Neuronal stem cell (in vitro differentiated cells): ENCODE data around the gene DOCK11.

ENCODE experiments used
- DNase-seq: peaks from one replicate; pipeline ENCODE4 v3.0.0-alpha.2; 2013; ENCODE audit warnings: low spot score
- H2AFZ ChIP-seq: one replicate; pipeline ENCODE4 v1.6.1; 2013; ENCODE audit warnings: mild to moderate bottlenecking, low read length, inconsistent platforms
- H2AK5ac ChIP-seq: 2 replicates; pipeline ENCODE4 v1.6.1; 2013; ENCODE audit warnings: low read depth, mild to moderate bottlenecking, inconsistent platforms, low read length, moderate library complexity, mixed read lengths
- H2BK120ac ChIP-seq: 2 replicates; pipeline ENCODE4 v1.6.1; 2013; ENCODE audit warnings: low read depth, mild to moderate bottlenecking, inconsistent platforms, low read length, moderate library complexity, mixed read lengths
- H2BK12ac ChIP-seq: one replicate; pipeline ENCODE4 v1.6.1; 2013; ENCODE audit warnings: low read length, inconsistent platforms
- H2BK15ac ChIP-seq: 2 replicates; pipeline ENCODE4 v1.6.1; 2013; ENCODE audit warnings: mild to moderate bottlenecking, low read length, inconsistent platforms, mixed read lengths
- H2BK5ac ChIP-seq: one replicate; pipeline ENCODE4 v1.6.1; 2013; ENCODE audit warnings: inconsistent platforms, mild to moderate bottlenecking, low read length, moderate library complexity
- H3K14ac ChIP-seq: one replicate; pipeline ENCODE4 v1.6.1; 2013; ENCODE audit warnings: low read length, inconsistent platforms
- H3K18ac ChIP-seq: 2 replicates; pipeline ENCODE4 v1.6.1; 2013; ENCODE audit warnings: low read length, inconsistent platforms
- H3K23ac ChIP-seq: 2 replicates; pipeline ENCODE4 v1.6.1; 2013; ENCODE audit warnings: low read depth, mild to moderate bottlenecking, mixed read lengths, low read length, inconsistent platforms; ENCODE audit not compliant: poor library complexity
- H3K27ac ChIP-seq: replicated peaks from 3 replicates; pipeline ENCODE4 v1.5.1; 2013; ENCODE audit warnings: low read length, inconsistent platforms
- H3K27me3 ChIP-seq, 3 experiments: 2 replicates each; pipeline ENCODE4 v1.6.1; 2013; ENCODE audit warnings: low read length in 3 of 3, mild to moderate bottlenecking in 2 of 3, inconsistent platforms in 1 of 3, low read depth in 1 of 3, mixed read lengths in 1 of 3, moderate library complexity in 1 of 3; ENCODE audit not compliant: control insufficient read depth in 3 of 3, insufficient read depth in 3 of 3
- H3K36me3 ChIP-seq, 2 donors: replicated peaks in 1 of 2; 2 replicates each; pipeline ENCODE4 v1.6.1; 2013; ENCODE audit warnings: low read length in 2 of 2; ENCODE audit not compliant: control insufficient read depth in 2 of 2, insufficient read depth in 2 of 2
- H3K4ac ChIP-seq: 2 replicates; pipeline ENCODE4 v1.6.1; 2013; ENCODE audit warnings: inconsistent platforms, mild to moderate bottlenecking, low read length, moderate library complexity
- H3K4me1 ChIP-seq, 2 donors: 1 replicate in 1 of 2; 2 replicates in 1 of 2; pipeline ENCODE4 v1.6.1; 2013; ENCODE audit warnings: low read length in 2 of 2, low read depth in 1 of 2; ENCODE audit not compliant: control insufficient read depth in 2 of 2, insufficient read depth in 1 of 2
- H3K4me2 ChIP-seq: one replicate; pipeline ENCODE4 v1.6.1; 2013; ENCODE audit warnings: mild to moderate bottlenecking, low read length, inconsistent platforms; ENCODE audit not compliant: insufficient read depth, poor library complexity, severe bottlenecking
- H3K4me3 ChIP-seq, 2 donors: 2 replicates each; pipeline ENCODE4 v1.5.1; 2013; ENCODE audit warnings: low read length in 2 of 2, mild to moderate bottlenecking in 2 of 2, inconsistent platforms in 1 of 2, moderate library complexity in 1 of 2
- H3K79me1 ChIP-seq: one replicate; pipeline ENCODE4 v1.6.1; 2013; ENCODE audit warnings: low read depth, mild to moderate bottlenecking, inconsistent platforms, low read length, moderate library complexity
- H3K9ac ChIP-seq: one replicate; pipeline ENCODE4 v1.6.1; 2013; ENCODE audit warnings: mild to moderate bottlenecking, low read depth, low read length, inconsistent platforms; ENCODE audit not compliant: poor library complexity
- H3K9me3 ChIP-seq, 2 donors: replicated peaks in 1 of 2; 2 replicates each; pipeline versions ENCODE3 to v1.6.1; 2013; ENCODE audit warnings: low read length in 2 of 2, mild to moderate bottlenecking in 2 of 2, inconsistent platforms in 1 of 2, low read depth in 1 of 2, mixed read lengths in 1 of 2, moderate library complexity in 1 of 2; ENCODE audit not compliant: control insufficient read depth in 2 of 2, insufficient read depth in 1 of 2
- H4K8ac ChIP-seq: one replicate; pipeline ENCODE4 v1.6.1; 2013; ENCODE audit warnings: low read depth, mild to moderate bottlenecking, inconsistent platforms, low read length, moderate library complexity
- H4K91ac ChIP-seq: one replicate; pipeline ENCODE4 v1.6.1; 2013; ENCODE audit warnings: low read length, low read depth, mild to moderate bottlenecking, inconsistent platforms; ENCODE audit not compliant: poor library complexity
- WGBS, 2 donors: extraction: QIAGEN DNeasy Blood & Tissue Kit; methylation state at CpG; one replicate each; pipeline ENCODE4 v1.1.7; 2013; ENCODE audit warnings: missing lambda C conversion rate in 2 of 2, mixed read lengths in 1 of 2; ENCODE audit not compliant: insufficient read length in 2 of 2, insufficient replicate concordance in 1 of 2; ENCODE audit errors: extremely low coverage in 2 of 2; 5-methylcytosine and 5-hydroxymethylcytosine counted together

The DOCK11 gene

GRCh38 chrX:118665204-118665603 lies 169.6 kb downstream of the DOCK11 start:
- no peak overlapping the region for H2AK5ac ChIP-seq
- no peak overlapping the region for H3K9ac ChIP-seq
- no peak overlapping the region for H3K27ac ChIP-seq
- DNase-seq = no peak
- no peak overlapping the region for H2BK120ac ChIP-seq
- H3K4ac ChIP-seq = no peak overlapping the region
- H3K9me3 ChIP-seq = no peaks in the 10 kb centered on the region
- no peak overlapping the region for H2BK15ac ChIP-seq
- H2BK12ac ChIP-seq = no peak overlapping the region
- peaks cover 0 to 2% of the 10 kb centered on the region in 2 donors for H3K4me1 ChIP-seq
- H3K18ac ChIP-seq = no peak overlapping the region
- no peak overlapping the region for H4K8ac ChIP-seq
- H2AFZ ChIP-seq = no peak overlapping the region
- no peak overlapping the region for H3K23ac ChIP-seq
- H4K91ac ChIP-seq = no peak overlapping the region
- no peak overlapping the region for H3K4me3 ChIP-seq
- no peak overlapping the region for H2BK5ac ChIP-seq
- no peak overlapping the region for H3K14ac ChIP-seq
- no peaks in the 10 kb centered on the region for H3K27me3 ChIP-seq
- H3K36me3 ChIP-seq = peaks cover 0 to 3% of the 10 kb centered on the region in 2 donors
- H3K79me1 ChIP-seq = no peaks in the 10 kb centered on the region
- H3K4me2 ChIP-seq = no peak overlapping the region

DNA sequence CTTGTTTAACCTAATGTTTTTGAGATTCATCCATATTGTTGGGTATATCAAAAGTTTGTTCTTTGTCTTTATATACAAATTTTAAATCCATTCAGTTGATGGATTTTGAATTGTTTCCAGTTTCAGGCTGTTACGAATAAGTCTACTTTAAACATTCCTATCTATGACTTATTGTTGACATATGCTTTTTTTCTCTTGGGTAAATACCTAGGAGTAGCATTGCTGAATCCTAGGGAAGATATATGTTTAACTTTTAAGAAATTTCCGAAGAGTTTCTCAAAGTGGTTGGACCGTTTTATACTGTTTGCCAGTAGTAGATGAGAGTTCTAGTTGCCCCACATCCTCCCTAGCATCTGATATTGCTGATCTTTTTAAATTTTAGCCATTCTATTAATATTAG lies 170.9 kb downstream of the DOCK11 start:
- Histone ChIP-seq H3K23ac (no peak overlapping the region), H2AK5ac (no peak overlapping the region), H2AFZ (no peak overlapping the region), H3K4me2 (no peak overlapping the region), H3K9ac (no peak overlapping the region), H3K36me3 (peaks cover 0 to 3% of the 10 kb centered on the region in 2 donors), H3K4me1 (peaks cover 0 to 2% of the 10 kb centered on the region in 2 donors), H4K91ac (no peak overlapping the region), H3K4ac (no peak overlapping the region), H3K27me3 (no peaks in the 10 kb centered on the region), H3K18ac (no peak overlapping the region), H3K14ac (no peak overlapping the region), H3K27ac (no peak overlapping the region), H4K8ac (no peak overlapping the region), H2BK15ac (no peak overlapping the region), H3K9me3 (no peaks in the 10 kb centered on the region), H2BK120ac (no peak overlapping the region), H2BK5ac (no peak overlapping the region), H3K4me3 (no peak overlapping the region), H2BK12ac (no peak overlapping the region), H3K79me1 (no peaks in the 10 kb centered on the region)
- no CpG with 5 or more reads among the region's 3 CpGs for WGBS, 2 donors
- DNase-seq = no peak

DNA sequence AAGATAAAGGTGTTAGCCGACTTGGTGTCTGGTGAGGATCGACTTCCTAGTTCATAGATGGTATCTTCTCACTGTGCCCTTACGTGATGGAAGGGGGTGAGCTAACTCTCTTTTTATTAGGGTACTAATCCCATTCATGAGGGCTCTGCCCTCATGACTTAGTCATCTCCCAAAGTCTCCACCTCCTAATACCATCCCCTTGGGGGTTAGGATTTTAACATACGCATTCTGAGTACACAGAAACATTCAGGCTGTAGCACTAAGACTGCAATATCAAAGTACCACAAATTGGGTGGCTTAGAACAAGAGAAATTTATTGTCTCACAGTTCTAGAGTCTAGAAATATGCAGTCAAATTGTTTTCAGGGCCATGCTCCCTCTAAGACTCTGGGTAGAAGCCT lies 173.8 kb downstream of the DOCK11 start:
- no peaks in the 10 kb centered on the region for H3K9me3 ChIP-seq
- WGBS, 2 donors = no CpG with 5 or more reads among the region's 4 CpGs
- H3K4me3 ChIP-seq = no peak overlapping the region
- peaks cover 0 to 2% of the 10 kb centered on the region in 2 donors for H3K4me1 ChIP-seq
- H4K8ac ChIP-seq = no peak overlapping the region
- no peak for DNase-seq
- no peak overlapping the region for H2BK12ac ChIP-seq
- H3K18ac ChIP-seq = no peak overlapping the region
- H3K4ac ChIP-seq = no peak overlapping the region
- H3K14ac ChIP-seq = no peak overlapping the region
- H2AK5ac ChIP-seq = no peak overlapping the region
- H3K23ac ChIP-seq = no peak overlapping the region
- no peak overlapping the region for H2BK5ac ChIP-seq
- no peak overlapping the region for H3K9ac ChIP-seq
- H3K36me3 ChIP-seq = no peaks in the 10 kb centered on the region
- H3K27me3 ChIP-seq = no peaks in the 10 kb centered on the region
- no peak overlapping the region for H4K91ac ChIP-seq
- no peaks in the 10 kb centered on the region for H3K79me1 ChIP-seq
- no peak overlapping the region for H2BK120ac ChIP-seq
- no peak overlapping the region for H2BK15ac ChIP-seq
- no peak overlapping the region for H2AFZ ChIP-seq
- no peak overlapping the region for H3K4me2 ChIP-seq
- H3K27ac ChIP-seq = no peak overlapping the region

- H3K9me3 ChIP-seq = no peaks in the 10 kb centered on the region
- WGBS, 2 donors = no CpG with 5 or more reads among the region's 4 CpGs
- no peak for DNase-seq
These were observed 179.8 kb downstream of the DOCK11 start for GRCh38 chrX:118675326-118675965.

More at GRCh38 chrX:118675326-118675965, 179.8 kb downstream of the DOCK11 start:
- Histone ChIP-seq H2BK120ac (no peak overlapping the region), H2AFZ (no peak overlapping the region), H3K14ac (no peak overlapping the region), H3K4ac (no peak overlapping the region), H3K36me3 (peaks cover 0 to 2% of the 10 kb centered on the region in 2 donors), H3K23ac (no peak overlapping the region), H4K8ac (no peak overlapping the region), H3K27ac (no peak overlapping the region), H2BK12ac (no peak overlapping the region), H3K4me3 (no peak overlapping the region), H3K27me3 (no peaks in the 10 kb centered on the region), H4K91ac (no peak overlapping the region), H2BK15ac (no peak overlapping the region), H3K79me1 (no peaks in the 10 kb centered on the region), H2AK5ac (no peak overlapping the region), H3K4me1 (no peaks in the 10 kb centered on the region), H2BK5ac (no peak overlapping the region), H3K18ac (no peak overlapping the region), H3K9ac (no peak overlapping the region), H3K4me2 (no peak overlapping the region)
